GM21423 (cell line): Measurements from ENCODE around the gene SIRT7.
"Not testable (repeated sequence)": the region's sequence is repeated elsewhere in the genome, so short reads cannot be mapped to it uniquely, and the experiment has no call there.

ENCODE experiments used
- ATAC-seq: cut with Tn5 transposase; IDR thresholded peaks from one replicate; pipeline ENCODE4 v1.9.1; 2021; ENCODE audit warnings: mild to moderate bottlenecking, moderate library complexity; ENCODE audit not compliant: unreplicated experiment

SIRT7 gene

DNA sequence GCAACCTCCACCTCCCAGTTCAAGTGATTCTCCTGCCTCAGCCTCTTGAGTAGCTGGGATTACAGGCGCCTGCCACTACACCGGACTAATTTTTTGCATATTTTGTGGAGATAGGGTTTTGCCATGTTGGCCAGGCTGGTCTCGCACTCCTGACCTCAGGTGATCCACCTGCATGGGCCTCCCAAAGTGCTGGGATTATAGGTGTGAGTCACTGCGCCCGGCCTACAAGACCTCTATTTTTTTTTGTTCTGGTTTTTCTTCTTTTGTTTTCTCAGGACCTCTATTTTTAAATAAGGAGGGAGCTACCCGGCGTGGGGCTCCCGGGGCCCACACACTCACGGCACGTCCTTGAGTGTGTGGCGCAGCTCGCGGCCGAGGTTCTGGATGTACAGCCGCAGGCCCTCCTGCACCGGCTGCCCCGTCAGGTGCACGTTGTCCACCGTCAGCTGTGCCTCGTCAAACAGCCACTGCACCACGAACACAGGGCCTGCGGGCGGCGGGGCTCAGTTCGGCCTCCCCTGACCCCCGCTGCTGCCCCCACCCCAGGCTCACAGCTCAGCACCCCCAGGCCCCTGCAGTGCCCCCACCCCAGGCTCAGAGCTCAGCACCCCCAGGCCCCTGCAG is 37.2 kb upstream of the SIRT7 start:
- ATAC-seq: no peak

DNA sequence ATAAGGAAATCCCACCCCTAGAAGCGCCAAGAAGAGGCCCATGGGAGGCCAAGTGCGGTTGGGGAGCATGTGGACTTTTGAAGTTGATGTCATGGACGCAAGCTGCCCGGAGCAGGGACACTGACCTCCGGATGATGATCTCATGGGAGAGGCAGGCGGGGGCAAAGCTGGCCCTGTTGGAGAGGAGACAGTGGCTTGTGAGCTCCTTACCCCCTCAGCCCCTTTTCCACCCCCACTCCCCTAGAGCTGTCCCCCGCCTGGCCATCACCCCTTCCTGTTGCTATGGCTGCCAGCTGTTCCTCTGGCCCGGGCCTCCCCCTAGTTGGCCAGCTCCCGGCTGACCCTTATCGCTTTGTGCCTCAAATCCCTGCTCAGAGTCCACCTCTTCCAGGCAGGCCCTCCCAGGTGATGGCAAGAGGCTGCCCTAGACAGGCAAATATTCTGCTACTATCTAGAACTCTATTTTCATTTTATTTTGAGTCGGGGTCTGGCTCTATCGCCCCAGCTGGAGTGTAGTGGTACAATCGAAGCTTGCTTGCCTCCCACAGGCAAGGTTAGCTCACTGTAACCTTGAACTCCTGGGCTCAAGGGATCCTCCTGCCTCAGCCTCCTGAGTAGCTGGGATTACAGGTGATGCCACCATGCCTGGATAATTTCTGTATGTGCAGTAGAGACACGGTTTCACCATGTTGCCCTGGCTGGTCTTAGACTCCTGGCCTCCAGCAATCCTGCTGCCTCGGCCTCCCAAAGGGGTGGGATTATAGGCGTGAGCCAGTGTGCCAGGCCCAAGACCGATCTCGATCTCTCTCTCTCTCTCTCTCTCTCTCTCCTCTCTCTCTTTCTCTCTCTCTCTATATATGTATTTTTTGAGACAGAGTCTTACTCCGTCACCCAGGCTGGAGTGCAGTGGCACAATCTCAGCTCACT is 36.4 kb upstream of the SIRT7 start:
- no peak for ATAC-seq

DNA sequence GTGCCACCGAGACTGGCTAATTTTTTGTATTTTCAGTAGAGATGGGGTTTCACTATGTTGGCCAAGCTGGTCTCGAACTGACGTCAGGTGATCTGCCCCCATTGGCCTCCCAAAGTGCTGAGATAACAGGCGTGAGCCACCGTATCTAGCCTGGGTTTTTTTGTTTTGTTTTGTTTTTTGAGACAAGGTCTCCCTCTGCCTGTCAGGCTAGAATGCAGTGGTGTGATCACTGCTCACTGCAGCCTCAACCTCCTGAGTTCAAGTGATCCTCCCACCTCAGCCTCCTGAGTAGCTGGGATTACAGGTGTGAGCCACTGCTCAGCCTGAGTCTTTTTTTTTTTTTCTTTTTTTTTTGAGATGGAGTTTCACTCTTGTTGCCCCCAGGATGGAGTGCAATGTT is 35.5 kb upstream of the SIRT7 start:
- ATAC-seq: not testable (repeated sequence)

GRCh38 chr17:81952792-81953228 is 34.8 kb upstream of the SIRT7 start:
- no peak for ATAC-seq

- no peak for ATAC-seq
Observed at GRCh38 chr17:81951785-81952684, 34.1 kb upstream of the SIRT7 start.

DNA sequence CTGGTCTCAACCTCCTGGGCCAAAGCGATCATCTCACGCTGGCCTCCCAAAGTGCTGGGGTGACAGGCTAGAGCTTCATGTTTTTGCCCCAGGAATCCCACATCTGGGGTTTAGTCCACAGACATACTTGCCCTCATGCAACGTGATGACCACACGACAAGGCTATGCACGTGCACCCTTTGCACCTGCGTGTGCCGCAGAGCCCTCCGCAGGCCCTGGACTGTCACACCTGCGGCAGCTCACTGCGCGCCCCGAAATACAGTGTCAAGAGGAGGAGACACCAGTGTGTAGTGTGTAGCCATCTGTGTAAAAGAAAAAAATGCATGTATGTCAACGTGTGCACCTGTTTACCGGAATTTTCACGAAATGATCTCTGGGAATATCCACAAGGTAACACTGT is 32.5 kb upstream of the SIRT7 start:
- ATAC-seq: no peak

DNA sequence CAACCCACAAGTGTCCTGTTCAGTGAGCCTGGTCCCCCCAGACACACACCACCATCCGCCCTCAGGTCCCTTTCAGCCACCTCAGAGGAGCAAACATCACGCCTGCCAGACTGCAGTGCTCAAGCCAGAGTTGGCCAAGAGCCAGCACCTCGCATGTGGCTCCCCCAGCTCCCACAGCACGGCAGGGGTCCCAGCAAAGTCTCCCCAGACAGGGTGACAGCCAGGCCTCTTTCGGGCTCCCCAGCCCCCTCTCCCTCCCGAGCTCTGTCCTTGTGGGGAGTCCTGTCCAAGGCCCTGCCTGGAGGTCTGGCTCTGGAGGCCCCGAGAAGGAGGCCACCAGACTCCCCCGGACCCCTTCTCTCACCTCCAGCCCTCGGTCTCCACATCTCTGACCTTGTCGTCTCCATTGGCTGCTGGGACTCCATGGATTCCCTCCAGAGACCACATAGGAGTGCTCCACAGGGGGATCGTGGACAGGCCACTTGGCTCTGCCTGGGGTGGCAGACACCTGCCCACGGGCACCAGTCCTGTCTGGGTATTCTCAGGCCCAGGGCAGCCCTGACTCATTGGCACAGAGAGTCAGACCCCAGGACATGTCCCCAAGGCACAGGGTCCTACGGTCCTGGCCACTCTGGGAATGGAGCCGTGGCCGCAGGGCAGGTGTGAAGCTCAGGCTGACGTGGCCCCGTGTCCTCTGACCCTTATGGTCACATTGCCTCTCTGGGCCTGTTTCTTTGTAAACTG is 30.8 kb upstream of the SIRT7 start:
- no peak for ATAC-seq

GRCh38 chr17:81947189-81947588 is 29.2 kb upstream of the SIRT7 start, which contains the start of gene MYADML2:
Gene MYADML2 (minus strand): TSS chr17:81947233. CDS start chr17:81941741, 5,492 bp downstream.
- ATAC-seq: no peak

GRCh38 chr17:81944858-81945257 is 26.9 kb upstream of the SIRT7 start:
- no peak for ATAC-seq

GRCh38 chr17:81942167-81942553 is 24.2 kb upstream of the SIRT7 start:
- ATAC-seq: no peak

DNA sequence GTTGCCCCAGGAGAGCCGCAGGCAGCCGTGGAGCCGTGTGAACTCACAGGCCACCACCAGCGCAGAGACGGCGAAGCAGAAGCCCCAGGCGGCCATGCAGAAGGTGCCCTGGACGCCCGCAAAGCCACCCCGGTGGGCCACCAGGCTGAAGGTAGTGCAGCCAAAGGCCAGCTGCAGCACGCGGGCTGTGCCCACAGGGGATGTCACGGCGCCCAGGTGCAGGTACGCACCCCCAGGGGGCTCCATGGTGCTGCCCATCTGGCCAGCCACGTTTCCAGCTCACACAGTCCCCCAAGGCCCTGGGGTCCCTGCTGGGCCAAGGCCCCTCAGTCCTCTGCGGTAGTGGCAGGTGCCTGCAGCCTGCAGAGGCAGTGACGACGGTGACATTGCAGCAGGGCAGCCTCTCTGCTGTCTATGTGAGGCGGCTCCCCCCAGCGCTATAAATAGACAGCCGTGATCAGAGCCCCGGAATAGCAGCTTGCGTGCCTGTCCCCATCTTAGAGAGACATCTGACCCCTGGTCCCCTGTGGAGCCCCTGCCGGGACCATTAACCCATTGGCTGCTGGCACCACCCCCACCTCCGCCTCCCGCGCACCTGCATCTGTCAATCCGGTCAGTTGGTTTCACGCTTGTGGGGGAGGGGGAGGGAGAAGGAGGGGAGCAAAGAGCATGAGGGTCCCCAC is 23.6 kb upstream of the SIRT7 start:
- no peak for ATAC-seq

GRCh38 chr17:81940538-81941483 is 22.8 kb upstream of the SIRT7 start:
- ATAC-seq: no peak

- ATAC-seq: no peak
Observed at GRCh38 chr17:81939881-81940385, 22.0 kb upstream of the SIRT7 start.

DNA sequence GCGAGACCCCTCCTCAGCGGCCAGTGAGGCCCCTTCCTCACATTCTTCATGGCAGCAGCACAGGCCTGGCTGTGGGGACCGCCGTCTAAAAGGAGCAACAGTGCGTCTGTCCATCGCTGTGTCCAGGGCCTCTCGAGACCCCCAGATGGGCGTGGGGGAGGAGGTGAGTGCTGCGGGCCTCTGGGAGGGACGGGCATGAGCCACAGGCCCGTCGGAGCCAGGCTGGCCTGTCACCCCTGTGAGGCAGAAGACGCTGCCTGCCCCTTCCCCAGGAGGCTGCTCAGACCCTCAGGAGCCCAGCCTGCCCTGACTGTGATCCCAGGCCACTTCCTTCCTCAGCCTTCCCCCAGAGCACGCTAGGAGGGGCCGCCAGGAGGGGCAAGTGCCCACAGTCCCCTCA is 21.2 kb upstream of the SIRT7 start:
- ATAC-seq: no peak

DNA sequence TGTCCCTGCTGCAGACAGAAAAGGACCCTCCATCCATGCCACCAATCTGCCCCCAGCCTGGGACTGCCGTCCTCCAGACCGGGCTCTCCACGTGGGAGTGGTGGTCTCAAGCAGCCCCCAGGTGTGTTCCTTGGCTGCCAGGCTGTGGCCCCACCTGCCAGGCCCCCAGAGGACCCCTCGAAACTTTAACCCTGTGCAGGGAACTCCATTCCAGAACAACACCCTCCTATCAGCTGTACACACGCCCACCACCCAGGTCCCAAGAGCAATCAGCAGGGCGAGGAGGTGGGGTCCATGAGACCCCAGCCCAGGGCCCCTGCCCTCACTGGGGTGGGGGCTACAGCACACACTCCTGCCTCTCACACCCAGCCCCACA is 17.7 kb upstream of the SIRT7 start:
- no peak for ATAC-seq

DNA sequence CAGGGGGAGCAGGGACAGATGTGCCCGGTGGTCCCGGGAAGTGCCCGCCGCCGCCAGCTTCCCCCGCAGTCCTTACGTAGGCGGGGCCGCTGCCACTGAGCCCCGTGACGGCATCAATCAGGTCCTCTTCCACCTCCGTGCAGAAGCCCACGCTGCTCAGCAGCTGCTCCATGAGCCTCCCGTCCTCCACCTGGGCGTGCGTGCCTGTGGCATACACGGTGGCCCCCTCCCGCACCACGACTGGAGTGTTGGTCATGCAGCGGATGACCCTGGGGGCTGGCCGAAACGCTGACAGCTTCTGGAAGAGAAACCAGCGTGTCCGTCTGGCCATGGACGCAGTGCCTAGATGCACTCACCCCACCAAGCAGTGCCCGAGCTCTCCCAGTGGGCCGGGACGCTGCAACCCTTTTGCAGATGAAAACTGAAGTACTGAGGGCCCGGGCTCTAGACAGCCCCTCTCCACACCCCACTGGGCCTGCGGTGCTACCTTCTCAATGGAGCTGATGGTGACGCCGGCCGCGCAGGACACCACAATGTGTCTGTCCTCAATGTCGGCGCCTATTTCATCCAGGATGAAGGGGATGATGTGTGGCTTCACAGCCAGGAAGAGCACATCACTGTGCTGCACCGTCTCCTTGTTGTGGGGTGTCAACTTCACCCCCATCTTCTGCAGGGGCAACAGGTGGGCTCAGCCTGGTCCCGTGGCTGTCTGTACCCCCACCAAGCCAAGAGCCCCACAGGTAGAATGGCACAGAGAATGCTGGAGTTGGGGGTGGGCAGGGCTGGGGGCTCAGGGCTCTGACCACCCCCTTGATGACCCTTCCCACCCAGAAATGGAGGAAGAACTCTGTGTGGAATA is 17.1 kb upstream of the SIRT7 start:
- ATAC-seq: no peak

DNA sequence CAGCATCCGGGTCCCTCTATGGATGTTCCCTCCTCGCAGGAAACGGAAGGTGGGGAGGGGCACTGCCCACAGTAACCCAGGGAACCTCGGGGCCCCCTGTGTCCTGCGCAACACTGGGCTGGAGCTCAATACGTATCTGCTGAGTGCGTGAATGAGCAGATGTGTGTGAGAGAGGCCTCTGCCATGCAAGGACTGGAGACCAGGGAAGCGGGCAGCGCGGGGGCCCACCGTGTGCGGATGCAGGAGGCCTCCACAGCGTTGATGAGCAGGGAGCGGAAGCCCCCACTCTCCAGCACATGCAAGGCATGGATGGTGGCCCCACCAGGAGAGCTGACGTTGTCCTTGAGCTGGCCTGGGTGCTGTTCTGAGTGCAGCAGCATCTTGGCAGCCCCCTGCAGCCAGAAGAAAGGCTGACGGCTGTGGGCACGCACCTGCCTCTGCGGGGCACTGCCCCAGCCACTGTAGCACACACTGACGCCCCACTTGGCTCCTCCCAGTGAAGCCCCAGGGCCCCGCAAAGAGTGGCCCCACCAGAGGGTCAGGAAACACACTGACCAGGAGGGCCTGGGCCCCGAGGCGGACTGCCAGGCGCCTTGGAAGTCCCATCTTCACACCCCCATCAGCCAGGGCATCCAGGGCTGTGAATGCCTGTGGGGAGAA is 16.3 kb upstream of the SIRT7 start:
- no peak for ATAC-seq
